GM12872 (cell line): Measurements from ENCODE around the gene ZNF853.

Experiments
- TF ChIP-seq, protein P1 (sequence below): IDR thresholded peaks from 3 replicates; pipeline ENCODE4 v1.5.1; 2011; ENCODE audit warnings: low read depth, mild to moderate bottlenecking, low read length, moderate library complexity; ENCODE audit not compliant: insufficient read depth

ZNF853 gene

DNA sequence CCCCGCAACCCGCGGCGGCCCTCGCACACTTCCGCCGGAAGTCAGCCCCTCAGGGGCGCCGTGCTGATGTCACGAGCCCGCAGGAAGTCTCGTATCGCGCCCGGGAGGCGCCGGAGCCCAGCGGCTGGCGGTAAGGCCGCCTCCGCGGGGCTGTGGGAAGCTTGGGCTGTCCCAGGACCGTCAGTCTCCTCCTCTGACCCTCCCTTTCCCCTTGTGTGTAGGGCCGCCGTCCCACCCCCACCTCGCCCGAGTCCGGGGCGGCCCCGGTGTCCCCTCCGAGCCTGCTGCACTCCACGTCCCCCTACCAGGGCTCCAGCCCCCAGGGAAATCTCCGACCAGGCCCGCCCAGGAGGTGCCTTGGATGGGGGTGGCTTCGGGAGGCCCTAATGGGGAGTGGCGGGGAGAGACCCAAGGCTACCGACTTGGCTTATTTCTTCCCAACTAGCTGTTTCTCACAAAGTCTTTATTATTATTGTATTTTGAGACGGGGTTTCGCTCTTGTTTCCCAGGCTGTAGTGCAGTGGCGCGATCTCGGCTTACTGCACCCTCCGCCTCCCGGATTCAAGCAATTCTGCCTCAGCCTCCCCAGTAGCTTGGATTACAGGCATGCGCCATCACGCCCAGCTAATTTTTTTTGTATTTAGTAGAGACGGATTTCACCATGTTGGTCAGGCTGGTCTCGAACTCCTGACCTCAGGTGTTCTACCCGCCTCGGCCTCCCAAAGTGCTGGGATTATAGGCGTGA lies 37.9 kb upstream of the ZNF853 start, which contains the start of gene ZDHHC4:
ZDHHC4 (plus strand) TSS at position 86 of the 745 bp plus-strand sequence. CDS start 3,108 bp downstream, outside the sequence.
- TF ChIP-seq, protein P1, sequence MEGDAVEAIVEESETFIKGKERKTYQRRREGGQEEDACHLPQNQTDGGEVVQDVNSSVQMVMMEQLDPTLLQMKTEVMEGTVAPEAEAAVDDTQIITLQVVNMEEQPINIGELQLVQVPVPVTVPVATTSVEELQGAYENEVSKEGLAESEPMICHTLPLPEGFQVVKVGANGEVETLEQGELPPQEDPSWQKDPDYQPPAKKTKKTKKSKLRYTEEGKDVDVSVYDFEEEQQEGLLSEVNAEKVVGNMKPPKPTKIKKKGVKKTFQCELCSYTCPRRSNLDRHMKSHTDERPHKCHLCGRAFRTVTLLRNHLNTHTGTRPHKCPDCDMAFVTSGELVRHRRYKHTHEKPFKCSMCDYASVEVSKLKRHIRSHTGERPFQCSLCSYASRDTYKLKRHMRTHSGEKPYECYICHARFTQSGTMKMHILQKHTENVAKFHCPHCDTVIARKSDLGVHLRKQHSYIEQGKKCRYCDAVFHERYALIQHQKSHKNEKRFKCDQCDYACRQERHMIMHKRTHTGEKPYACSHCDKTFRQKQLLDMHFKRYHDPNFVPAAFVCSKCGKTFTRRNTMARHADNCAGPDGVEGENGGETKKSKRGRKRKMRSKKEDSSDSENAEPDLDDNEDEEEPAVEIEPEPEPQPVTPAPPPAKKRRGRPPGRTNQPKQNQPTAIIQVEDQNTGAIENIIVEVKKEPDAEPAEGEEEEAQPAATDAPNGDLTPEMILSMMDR, result no peak

DNA sequence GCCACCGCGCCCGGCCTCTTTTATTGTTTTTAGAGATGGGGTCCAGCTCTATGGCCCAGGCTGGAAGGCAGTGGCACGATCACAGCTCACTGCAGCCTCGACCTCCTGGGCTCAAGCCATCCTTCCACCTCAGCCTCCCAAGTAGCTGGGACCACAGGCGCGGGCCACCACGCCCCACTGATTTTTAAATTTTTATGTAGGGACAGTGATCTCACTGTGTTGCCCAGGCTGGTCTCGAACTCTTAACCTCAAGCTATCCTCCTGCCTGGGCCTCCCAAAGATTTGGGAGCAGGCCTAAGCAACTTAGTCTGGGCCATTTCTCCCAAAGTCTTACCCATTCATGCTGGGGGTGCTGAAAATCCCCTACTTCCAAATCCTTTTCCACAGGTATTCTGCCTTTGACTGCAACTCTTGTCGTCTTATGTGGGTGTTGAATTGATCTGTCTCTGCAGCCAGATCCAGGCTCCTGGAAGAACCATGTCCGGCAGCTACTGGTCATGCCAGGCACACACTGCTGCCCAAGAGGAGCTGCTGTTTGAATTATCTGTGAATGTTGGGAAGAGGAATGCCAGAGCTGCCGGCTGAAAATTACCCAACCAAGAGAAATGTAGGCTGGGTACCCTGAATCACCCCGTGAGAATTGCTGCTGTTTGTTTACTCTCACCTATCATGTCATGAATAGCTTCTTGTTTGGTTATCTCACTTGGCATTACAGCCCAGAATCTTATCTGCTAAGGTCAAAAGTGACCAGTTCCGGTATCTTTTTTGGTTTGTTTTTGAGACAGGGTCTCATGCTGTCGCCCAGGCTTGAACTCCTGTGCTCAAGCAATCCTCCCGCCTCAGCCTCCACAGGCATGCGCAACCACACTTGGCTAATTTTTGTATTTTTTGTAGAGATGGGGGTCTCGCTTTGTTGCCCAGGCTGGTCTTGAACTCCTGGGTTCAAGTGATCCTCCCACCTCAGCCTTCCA lies 37.0 kb upstream of the ZNF853 start:
- TF ChIP-seq, protein P1, result no peak

DNA sequence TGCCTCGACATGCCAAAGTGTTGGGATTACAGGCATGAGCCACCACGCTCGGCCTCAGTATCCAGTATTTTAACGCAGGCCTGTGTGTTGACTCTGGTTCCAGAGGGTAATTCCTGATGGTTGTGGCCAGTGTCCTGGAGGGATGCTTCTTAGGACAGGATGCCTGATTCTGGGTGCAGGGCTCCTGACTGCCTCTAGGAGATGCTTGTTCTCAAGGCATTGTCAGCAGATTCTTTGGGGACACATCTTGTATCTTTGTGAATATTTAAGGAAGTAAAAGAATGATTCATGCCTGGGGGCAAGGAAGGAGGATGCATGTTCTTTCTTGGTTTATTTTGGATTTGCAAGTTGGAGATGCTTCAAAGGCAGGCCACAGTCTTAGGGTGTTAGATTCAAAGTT lies 36.0 kb upstream of the ZNF853 start:
- TF ChIP-seq, protein P1, result peak; percentile 20; the same call in 1 of the 3 replicates

DNA sequence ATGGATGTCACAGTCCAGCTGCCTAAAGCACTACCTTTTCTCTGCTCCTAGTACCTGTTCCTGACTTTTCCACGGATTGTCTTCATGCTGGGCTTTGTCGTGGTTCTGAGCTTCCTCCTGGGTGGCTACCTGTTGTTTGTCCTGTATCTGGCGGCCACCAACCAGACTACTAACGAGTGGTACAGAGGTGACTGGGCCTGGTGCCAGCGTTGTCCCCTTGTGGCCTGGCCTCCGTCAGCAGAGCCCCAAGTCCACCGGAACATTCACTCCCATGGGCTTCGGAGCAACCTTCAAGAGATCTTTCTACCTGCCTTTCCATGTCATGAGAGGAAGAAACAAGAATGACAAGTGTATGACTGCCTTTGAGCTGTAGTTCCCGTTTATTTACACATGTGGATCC lies 26.8 kb upstream of the ZNF853 start:
- TF ChIP-seq, protein P1, result no peak

DNA sequence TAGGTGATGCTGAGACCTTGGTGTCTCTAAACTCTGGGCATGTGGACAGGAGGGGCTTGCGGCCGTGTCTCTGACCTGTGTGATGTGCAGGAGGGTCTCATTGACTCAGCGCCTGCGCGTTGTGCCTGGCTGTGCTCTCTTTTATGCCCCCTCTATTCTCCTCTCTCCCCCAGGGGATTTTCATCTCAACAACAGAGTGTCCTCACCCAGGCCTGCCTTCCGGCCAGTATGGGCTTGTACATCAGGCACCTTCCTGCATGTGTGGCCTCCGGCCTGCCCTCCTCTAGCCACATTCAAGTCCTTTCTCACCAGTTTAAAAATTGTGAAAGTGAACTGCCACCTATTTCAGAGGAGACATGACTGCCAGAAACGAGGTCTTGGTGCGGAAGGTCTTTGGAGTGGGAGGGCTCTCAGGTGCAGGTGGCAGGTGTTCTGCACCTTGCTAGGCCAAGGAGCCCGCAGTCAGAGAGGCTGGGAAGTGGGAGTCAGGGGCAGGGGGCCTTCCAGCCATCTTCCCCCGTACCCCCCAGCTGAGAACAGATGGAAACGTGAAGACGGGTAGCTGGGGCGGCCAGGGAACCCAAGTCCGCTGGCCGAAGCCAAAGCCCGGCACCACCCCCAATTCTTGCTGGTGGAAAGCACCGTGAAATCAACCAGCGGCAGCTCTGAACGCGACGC lies 26.1 kb upstream of the ZNF853 start:
- TF ChIP-seq, protein P1, result no peak

DNA sequence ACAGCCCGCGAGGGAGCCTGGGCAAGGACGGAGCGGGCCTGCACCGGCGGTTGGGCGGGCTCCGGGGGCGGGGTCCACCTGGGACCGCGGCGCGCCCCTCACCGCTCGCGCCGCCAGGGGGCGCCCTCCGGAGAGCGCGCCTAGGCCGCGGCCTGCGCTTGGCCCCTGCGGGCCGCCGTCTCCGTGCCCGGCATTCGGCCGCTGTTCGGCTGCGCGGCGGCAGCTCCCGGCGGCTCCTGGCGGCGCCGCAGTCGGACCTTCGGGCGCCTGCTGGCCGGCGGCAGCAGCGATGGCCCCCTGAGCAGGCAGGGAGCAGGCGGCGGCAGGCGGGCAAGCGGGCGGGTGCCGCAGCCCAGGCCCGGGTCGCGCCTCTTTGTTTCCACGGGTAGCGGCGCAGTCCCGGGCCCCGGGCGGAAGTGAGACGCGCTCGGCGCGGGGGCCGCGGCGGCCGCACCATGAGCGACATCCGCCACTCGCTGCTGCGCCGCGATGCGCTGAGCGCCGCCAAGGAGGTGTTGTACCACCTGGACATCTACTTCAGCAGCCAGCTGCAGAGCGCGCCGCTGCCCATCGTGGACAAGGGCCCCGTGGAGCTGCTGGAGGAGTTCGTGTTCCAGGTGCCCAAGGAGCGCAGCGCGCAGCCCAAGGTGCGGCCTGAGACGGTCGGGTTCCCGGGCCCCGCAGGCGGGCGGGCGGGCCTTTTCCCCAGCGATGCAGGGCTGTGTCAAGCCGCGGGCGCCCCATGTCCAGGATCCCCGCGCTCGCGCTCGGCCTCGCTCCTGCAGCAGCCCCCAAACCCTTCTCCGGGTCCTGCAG lies 25.4 kb upstream of the ZNF853 start, which contains the start of gene INTS15:
INTS15 (plus strand) TSS at position 193 of the 816 bp plus-strand sequence; CDS start at position 456, 263 bp downstream.
- TF ChIP-seq, protein P1, result peak; percentile 67; the same call in 2 of the 3 replicates
